Trophoblast cell (in vitro differentiated cells and primary cell): ENCODE data around the gene KANSL1L.

Source experiments
- DNase-seq, 2 donors: peaks; one replicate each; pipeline ENCODE4 v3.0.0-alpha.2; 2016
- H2AFZ ChIP-seq: 2 replicates; pipeline ENCODE4 v1.6.1; 2013; ENCODE audit warnings: low read length, moderate library complexity, mild to moderate bottlenecking; ENCODE audit not compliant: insufficient read depth, poor library complexity
- H2AK5ac ChIP-seq: 2 replicates; pipeline ENCODE4 v1.6.1; 2013; ENCODE audit warnings: mild to moderate bottlenecking, low read length
- H2BK120ac ChIP-seq: 2 replicates; pipeline ENCODE4 v1.6.1; 2013; ENCODE audit warnings: low read length, mild to moderate bottlenecking, moderate library complexity; ENCODE audit not compliant: insufficient read depth, poor library complexity
- H2BK12ac ChIP-seq: 2 replicates; pipeline ENCODE4 v1.6.1; 2013; ENCODE audit warnings: mild to moderate bottlenecking, low read length, moderate library complexity
- H2BK5ac ChIP-seq: 2 replicates; pipeline ENCODE4 v1.6.1; 2013; ENCODE audit warnings: low read length, low read depth, moderate library complexity, mild to moderate bottlenecking; ENCODE audit not compliant: poor library complexity
- H3K14ac ChIP-seq: 2 replicates; pipeline ENCODE4 v1.6.1; 2013; ENCODE audit warnings: mild to moderate bottlenecking, low read length
- H3K18ac ChIP-seq: 2 replicates; pipeline ENCODE4 v1.6.1; 2013; ENCODE audit warnings: mild to moderate bottlenecking, low read length
- H3K23ac ChIP-seq: 2 replicates; pipeline ENCODE4 v1.6.1; 2013; ENCODE audit warnings: low read length
- H3K27ac ChIP-seq: 2 replicates; pipeline ENCODE4 v1.5.1; 2013; ENCODE audit warnings: low read depth, mild to moderate bottlenecking, inconsistent platforms, low read length, moderate library complexity
- H3K27me3 ChIP-seq: 2 replicates; pipeline ENCODE4 v1.6.1; 2013; ENCODE audit warnings: inconsistent platforms, mild to moderate bottlenecking, low read length, moderate library complexity; ENCODE audit not compliant: insufficient read depth
- H3K36me3 ChIP-seq, 2 experiments: 1 replicate in 1 of 2; 2 replicates in 1 of 2; pipeline ENCODE4 v1.6.1; 2013; ENCODE audit warnings: low read length in 2 of 2, mild to moderate bottlenecking in 2 of 2, moderate library complexity in 1 of 2; ENCODE audit not compliant: insufficient read depth in 2 of 2, control insufficient read depth in 1 of 2
- H3K4ac ChIP-seq: 2 replicates; pipeline ENCODE4 v1.6.1; 2013; ENCODE audit warnings: low read depth, mild to moderate bottlenecking, low read length, moderate library complexity
- H3K4me1 ChIP-seq, 2 experiments: 1 replicate in 1 of 2; 2 replicates in 1 of 2; pipeline ENCODE4 v1.6.1; 2013; ENCODE audit warnings: low read length in 2 of 2, mild to moderate bottlenecking in 2 of 2, moderate library complexity in 1 of 2; ENCODE audit not compliant: insufficient read depth in 2 of 2, control insufficient read depth in 1 of 2
- H3K4me2 ChIP-seq: 2 replicates; pipeline ENCODE4 v1.6.1; 2013; ENCODE audit warnings: inconsistent platforms, mild to moderate bottlenecking, low read length, moderate library complexity
- H3K4me3 ChIP-seq: 2 replicates; pipeline ENCODE4 v1.5.1; 2013; ENCODE audit warnings: mild to moderate bottlenecking, low read depth, low read length, inconsistent platforms
- H3K79me1 ChIP-seq: one replicate; pipeline ENCODE4 v1.6.1; 2013; ENCODE audit warnings: low read length
- H3K79me2 ChIP-seq: 2 replicates; pipeline ENCODE4 v1.6.1; 2013; ENCODE audit warnings: low read length, mild to moderate bottlenecking; ENCODE audit not compliant: control insufficient read depth, insufficient read depth, poor library complexity
- H3K9ac ChIP-seq: 2 replicates; pipeline ENCODE4 v1.6.1; 2013; ENCODE audit warnings: mild to moderate bottlenecking, low read length
- H3K9me3 ChIP-seq: 2 replicates; pipeline ENCODE4 v1.6.1; 2013; ENCODE audit warnings: low read depth, mild to moderate bottlenecking, control low read depth, inconsistent platforms, low read length; ENCODE audit not compliant: insufficient read depth
- H4K12ac ChIP-seq: 2 replicates; pipeline ENCODE4 v1.6.1; 2013; ENCODE audit warnings: low read depth, mild to moderate bottlenecking, low read length, moderate library complexity
- H4K8ac ChIP-seq: 2 replicates; pipeline ENCODE4 v1.6.1; 2013; ENCODE audit warnings: low read depth, mild to moderate bottlenecking, low read length, moderate library complexity
- H4K91ac ChIP-seq: one replicate; pipeline ENCODE4 v1.6.1; 2013; ENCODE audit warnings: low read depth, mild to moderate bottlenecking, low read length, moderate library complexity
- WGBS: extraction: QIAGEN DNeasy Blood & Tissue Kit; methylation state at CpG from one replicate; pipeline ENCODE4 v1.1.7; 2013; ENCODE audit warnings: missing lambda C conversion rate; ENCODE audit not compliant: insufficient read length, insufficient coverage; ENCODE audit errors: extremely low coverage; 5-methylcytosine and 5-hydroxymethylcytosine counted together

Gene KANSL1L

DNA sequence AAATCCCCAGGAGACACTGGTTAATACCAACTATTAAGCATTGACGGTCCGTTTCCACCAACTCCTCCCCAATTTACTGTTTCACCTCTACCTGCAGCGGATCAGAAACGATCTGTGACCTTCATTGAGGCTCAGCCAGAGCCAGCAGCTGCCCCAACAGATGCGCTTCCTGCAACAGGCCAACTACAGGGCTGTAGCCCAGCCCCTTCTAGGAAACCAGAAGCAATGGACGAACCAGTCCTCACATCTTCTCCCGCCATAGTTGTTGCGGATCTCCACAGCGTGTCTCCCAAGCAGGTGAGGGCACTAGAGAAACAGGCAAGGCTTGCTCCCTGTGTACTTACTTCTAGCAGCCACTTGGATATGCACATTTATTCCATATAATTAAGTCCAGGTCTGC is 177.2 kb downstream of the KANSL1L start:
- no peaks in the 10 kb centered on the region for H3K9me3 ChIP-seq
- no peak overlapping the region for H4K91ac ChIP-seq
- no peak overlapping the region for H2BK120ac ChIP-seq
- H2BK12ac ChIP-seq: no peak overlapping the region
- H2AFZ ChIP-seq: no peak overlapping the region
- no peak overlapping the region for H3K18ac ChIP-seq
- no peak for DNase-seq
- H3K14ac ChIP-seq: no peak overlapping the region
- H3K4me2 ChIP-seq: no peak overlapping the region
- H3K23ac ChIP-seq: no peak overlapping the region
- no CpG with 5 or more reads among the region's 9 CpGs for WGBS
- H3K79me2 ChIP-seq: no peaks in the 10 kb centered on the region
- no peak overlapping the region for H3K4me3 ChIP-seq
- H3K36me3 ChIP-seq: no peaks in the 10 kb centered on the region
- no peak overlapping the region for H2AK5ac ChIP-seq
- H3K27ac ChIP-seq: no peak overlapping the region
- no peak overlapping the region for H4K12ac ChIP-seq
- H2BK5ac ChIP-seq: no peak overlapping the region
- no peak overlapping the region for H4K8ac ChIP-seq
- H3K9ac ChIP-seq: no peak overlapping the region
- H3K4ac ChIP-seq: no peak overlapping the region
- no peaks in the 10 kb centered on the region for H3K79me1 ChIP-seq
- H3K27me3 ChIP-seq: no peaks in the 10 kb centered on the region
- no peaks in the 10 kb centered on the region for H3K4me1 ChIP-seq

DNA sequence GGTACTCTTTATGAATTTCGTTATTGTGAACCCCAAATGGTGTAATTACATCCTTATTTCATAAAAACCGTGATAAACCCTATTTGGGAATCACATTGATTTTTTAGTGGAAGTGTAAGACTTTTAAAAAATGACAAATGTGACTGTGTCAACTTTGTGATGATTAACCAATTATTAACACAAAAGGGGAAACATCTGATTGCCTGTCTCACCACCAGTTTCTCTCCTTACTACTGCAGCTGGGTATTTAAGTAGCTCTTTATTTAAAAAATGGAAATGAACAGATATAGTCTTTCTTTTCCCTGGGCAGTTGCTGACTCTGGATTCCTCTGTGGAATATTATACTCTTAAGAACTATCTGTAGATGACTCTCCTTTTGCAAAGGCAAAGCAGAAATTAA is 180.4 kb downstream of the KANSL1L start:
- no peak for DNase-seq
- Histone ChIP-seq H3K14ac (no peak overlapping the region), H3K4me1 (no peaks in the 10 kb centered on the region), H3K18ac (no peak overlapping the region), H4K8ac (no peak overlapping the region), H2BK120ac (no peak overlapping the region), H3K4ac (no peak overlapping the region), H3K4me2 (no peak overlapping the region), H3K4me3 (no peak overlapping the region), H2AK5ac (no peak overlapping the region), H3K9ac (no peak overlapping the region), H3K23ac (no peak overlapping the region), H2BK12ac (no peak overlapping the region), H4K12ac (no peak overlapping the region), H2BK5ac (no peak overlapping the region), H2AFZ (no peak overlapping the region), H3K27ac (no peak overlapping the region), H3K36me3 (no peaks in the 10 kb centered on the region), H3K9me3 (no peaks in the 10 kb centered on the region), H4K91ac (no peak overlapping the region), H3K79me1 (no peaks in the 10 kb centered on the region), H3K27me3 (no peaks in the 10 kb centered on the region), H3K79me2 (no peaks in the 10 kb centered on the region)
- WGBS: no CpG with 5 or more reads among the region's 2 CpGs

DNA sequence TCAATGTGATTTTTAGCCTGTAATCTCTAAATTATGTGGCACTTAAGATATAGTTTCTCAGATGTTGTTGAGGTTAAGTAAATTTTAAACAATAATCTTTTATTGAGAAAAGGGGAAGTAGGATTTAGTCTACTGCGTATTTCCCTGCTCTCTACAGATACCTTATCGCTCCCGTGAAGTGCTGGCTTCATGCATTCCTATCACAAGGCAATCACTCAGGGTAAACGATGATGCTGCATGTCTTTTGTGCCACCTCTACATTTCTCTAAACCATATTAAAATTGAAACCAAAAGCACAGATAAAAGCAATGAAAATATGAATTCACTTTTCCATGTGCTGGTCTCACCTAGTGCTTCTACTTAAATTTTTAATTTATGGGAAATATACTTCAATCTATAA is 183.2 kb downstream of the KANSL1L start:
- WGBS: no CpG with 5 or more reads among the region's 4 CpGs
- H4K8ac ChIP-seq: no peak overlapping the region

DNA sequence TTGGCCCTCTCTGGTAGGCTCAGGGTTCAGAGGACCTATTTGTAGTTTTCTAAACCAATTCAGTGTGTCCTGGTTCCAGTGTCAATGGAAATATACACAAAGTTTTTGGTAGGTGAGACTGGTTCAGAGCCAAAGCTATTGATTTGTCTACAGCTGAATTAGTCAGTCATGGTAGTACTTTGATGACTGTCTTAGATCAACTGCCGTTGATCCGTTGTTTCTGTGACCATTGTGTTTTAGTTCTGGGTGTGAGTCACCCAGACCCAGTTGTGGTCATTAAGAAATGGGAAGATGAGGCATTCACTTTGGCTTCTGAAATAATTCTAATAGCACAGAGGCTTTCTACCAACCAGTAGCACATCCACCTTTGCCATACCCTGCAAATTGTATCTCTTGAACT is 184.8 kb downstream of the KANSL1L start:
- Histone ChIP-seq H3K36me3 (no peaks in the 10 kb centered on the region), H2BK12ac (no peak overlapping the region), H2BK5ac (no peak overlapping the region), H2AFZ (no peak overlapping the region), H3K14ac (no peak overlapping the region), H3K4me2 (no peak overlapping the region), H3K79me2 (no peaks in the 10 kb centered on the region), H3K23ac (no peak overlapping the region), H3K4ac (no peak overlapping the region), H2BK120ac (no peak overlapping the region), H4K8ac (no peak overlapping the region), H3K27ac (no peak overlapping the region), H3K9me3 (no peaks in the 10 kb centered on the region), H3K79me1 (no peaks in the 10 kb centered on the region), H3K9ac (no peak overlapping the region), H4K91ac (no peak overlapping the region), H3K27me3 (no peaks in the 10 kb centered on the region), H3K18ac (no peak overlapping the region), H3K4me1 (no peaks in the 10 kb centered on the region), H3K4me3 (no peak overlapping the region), H2AK5ac (no peak overlapping the region), H4K12ac (no peak overlapping the region)
- no CpG with 5 or more reads among the region's 2 CpGs for WGBS
- no peak for DNase-seq

More for the DNA sequence above, 183.2 kb downstream of the KANSL1L start:
- no peaks in the 10 kb centered on the region for H3K9me3 ChIP-seq
- no peak overlapping the region for H3K18ac ChIP-seq
- H2BK12ac ChIP-seq: no peak overlapping the region
- H3K4me3 ChIP-seq: no peak overlapping the region
- H3K27me3 ChIP-seq: no peaks in the 10 kb centered on the region
- H3K36me3 ChIP-seq: no peaks in the 10 kb centered on the region
- no peak overlapping the region for H3K14ac ChIP-seq
- no peak overlapping the region for H4K12ac ChIP-seq
- no peak overlapping the region for H3K4ac ChIP-seq
- no peak overlapping the region for H3K4me2 ChIP-seq
- H3K79me2 ChIP-seq: no peaks in the 10 kb centered on the region
- no peaks in the 10 kb centered on the region for H3K79me1 ChIP-seq
- H2AFZ ChIP-seq: no peak overlapping the region
- no peak overlapping the region for H3K9ac ChIP-seq
- no peak overlapping the region for H2BK120ac ChIP-seq
- no peak overlapping the region for H2AK5ac ChIP-seq
- H3K23ac ChIP-seq: no peak overlapping the region
- no peak overlapping the region for H4K91ac ChIP-seq
- H3K27ac ChIP-seq: no peak overlapping the region
- DNase-seq: no peak
- no peak overlapping the region for H2BK5ac ChIP-seq
- no peaks in the 10 kb centered on the region for H3K4me1 ChIP-seq
